ENCODE data around the gene ACAN. TPM values are rescaled to one million over a fixed set of nuclear protein-coding genes. Genes with fewer than 3 reads are reported as not detected.

The ACAN gene
- total RNA-seq, 2 donors from 2014 or later = 0.14 to 4.7 TPM

DNA sequence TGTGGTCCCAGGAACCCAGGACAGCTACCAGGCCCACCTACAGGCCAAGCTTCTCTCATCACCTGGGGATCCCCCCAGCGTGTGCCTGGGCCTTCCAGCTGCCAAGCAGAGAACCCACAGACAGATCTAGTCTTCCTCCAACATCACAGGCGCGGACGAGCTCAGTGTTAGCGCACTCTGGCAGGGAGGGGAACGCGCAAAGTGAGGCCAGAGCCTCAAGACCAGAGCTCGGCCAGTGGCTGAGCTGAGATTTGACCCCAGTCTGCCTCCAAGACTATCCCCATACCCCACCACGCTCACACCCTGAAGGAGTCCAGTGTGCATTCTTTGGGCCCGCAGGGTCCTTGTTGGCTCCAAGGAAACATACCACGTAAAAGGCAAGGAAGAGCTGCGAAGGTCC lies 104.9 kb downstream of the ACAN start:
- intact Hi-C loops (cut with DNase I) = loop anchor here (5.0 kb wide), 1 partner anchor 109 kb away; no protein-coding TSS in a partner anchor
- 96% methylated on average over 12 of the region's 12 CpGs for WGBS
- no peaks in the 10 kb centered on the region for H3K36me3 ChIP-seq

DNA sequence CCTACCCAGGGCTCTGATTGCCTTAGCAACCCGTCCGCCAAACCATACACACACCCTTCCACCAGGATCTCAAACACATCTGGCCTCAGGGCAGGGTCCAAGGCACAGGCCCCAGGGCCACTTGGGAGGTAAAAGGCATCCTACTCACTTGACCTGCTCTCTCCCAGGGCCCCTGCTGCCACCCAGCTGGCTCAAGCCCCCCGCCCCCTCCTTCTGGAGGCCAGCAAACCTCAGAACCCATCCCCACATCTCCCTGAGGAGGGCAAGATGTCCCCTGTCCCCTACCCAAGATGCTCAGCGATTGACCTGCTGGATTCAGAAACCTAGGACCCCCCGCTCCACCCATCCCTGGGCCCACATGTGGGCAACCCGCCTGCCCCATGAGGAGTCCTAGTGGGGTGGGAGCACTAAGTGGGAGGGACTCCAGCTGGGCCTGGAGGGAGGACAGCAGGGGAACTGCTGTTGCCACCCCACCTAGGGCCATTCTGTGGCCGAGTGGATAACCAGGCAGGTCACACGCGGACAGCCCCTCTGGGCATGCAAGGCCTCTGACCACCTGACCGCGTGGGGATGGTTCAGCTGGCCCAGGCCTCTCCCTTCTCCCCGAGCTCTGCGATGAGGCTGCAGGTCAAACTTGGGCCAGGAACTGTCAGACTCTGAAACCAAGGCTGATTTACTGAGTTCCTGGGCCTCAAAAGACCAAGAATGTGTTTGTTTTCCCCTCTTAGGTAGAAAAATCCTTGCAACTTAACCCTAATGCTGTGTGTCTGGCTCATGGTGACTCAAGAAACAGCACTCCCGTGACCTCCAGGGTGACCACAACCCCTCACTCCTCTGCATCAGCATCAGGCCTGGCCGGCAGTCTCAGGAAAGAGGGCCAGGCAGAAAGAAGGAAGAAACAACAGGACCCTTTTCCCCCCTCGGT lies 105.7 kb downstream of the ACAN start:
- Histone ChIP-seq H3K27ac (no peak overlapping the region), H3K9me3 (no peaks in the 10 kb centered on the region), H3K4me3 (no peak overlapping the region), H3K4me1 (replicated peaks) (no peaks in the 10 kb centered on the region), H3K36me3 (no peaks in the 10 kb centered on the region), H3K27me3 (replicated peaks; ENCODE audit: insufficient read depth) (no peaks in the 10 kb centered on the region)
- TF ChIP-seq CTCF (IDR thresholded peaks at IDR 0.05) (no peak), POLR2AphosphoS5 (IDR thresholded peaks at IDR 0.05) (no peak), POLR2A (IDR thresholded peaks at IDR 0.05) (no peak)
- intact Hi-C loops (cut with DNase I) = loop anchor here (5.0 kb wide), 1 partner anchor 108 kb away; no protein-coding TSS in a partner anchor
- 77% methylated on average over 15 of the region's 16 CpGs for WGBS
- DNase-seq (ENCODE audit: low spot score) = no peak

More for the DNA sequence above, 104.9 kb downstream of the ACAN start:
- Histone ChIP-seq H3K4me1 (replicated peaks) (no peaks in the 10 kb centered on the region), H3K9me3 (no peaks in the 10 kb centered on the region), H3K4me3 (no peak overlapping the region), H3K27ac (no peak overlapping the region), H3K27me3 (replicated peaks; ENCODE audit: insufficient read depth) (no peaks in the 10 kb centered on the region)
- TF ChIP-seq POLR2A (IDR thresholded peaks at IDR 0.05) (no peak), CTCF (IDR thresholded peaks at IDR 0.05) (no peak), POLR2AphosphoS5 (IDR thresholded peaks at IDR 0.05) (no peak)
- DNase-seq (ENCODE audit: low spot score) = no peak

- no peaks in the 10 kb centered on the region for H3K9me3 ChIP-seq
- intact Hi-C loops (cut with DNase I) = loop anchor here (5.0 kb wide), 2 partner anchors 107 to 433 kb away; no protein-coding TSS in a partner anchor
- no peaks in the 10 kb centered on the region for H3K4me1 ChIP-seq (replicated peaks)
- no peak overlapping the region for H3K4me3 ChIP-seq
- TF ChIP-seq CTCF (IDR thresholded peaks at IDR 0.05) (no peak), POLR2AphosphoS5 (IDR thresholded peaks at IDR 0.05) (no peak), POLR2A (IDR thresholded peaks at IDR 0.05) (no peak)
- WGBS = 80% methylated on average over 12 of the region's 12 CpGs
- H3K27me3 ChIP-seq (replicated peaks; ENCODE audit: insufficient read depth) = no peaks in the 10 kb centered on the region
- no peaks in the 10 kb centered on the region for H3K36me3 ChIP-seq
- DNase-seq (ENCODE audit: low spot score) = no peak
- no peak overlapping the region for H3K27ac ChIP-seq
Observed at GRCh38 chr15:88909956-88910831, 107.0 kb downstream of the ACAN start.

- Histone ChIP-seq H3K4me3 (peak overlapping the region in 1 of 2 donors; percentile 60), H3K36me3 (no peaks in the 10 kb centered on the region), H3K4me1 (replicated peaks) (no peaks in the 10 kb centered on the region), H3K27me3 (replicated peaks; ENCODE audit: insufficient read depth) (no peaks in the 10 kb centered on the region), H3K9me3 (no peaks in the 10 kb centered on the region), H3K27ac (peak overlapping the region in 1 of 2 donors; percentile 78)
- peak; percentile 21 for TF ChIP-seq POLR2A (IDR thresholded peaks at IDR 0.05)
- no peak for TF ChIP-seq CTCF (IDR thresholded peaks at IDR 0.05)
- TF ChIP-seq POLR2AphosphoS5 (IDR thresholded peaks at IDR 0.05) = no peak
- WGBS = 47% methylated on average over 5 of the region's 5 CpGs
- no peak for DNase-seq (ENCODE audit: low spot score)
- intact Hi-C loops (cut with DNase I) = loop anchor here (5.0 kb wide), 1 partner anchor 434 kb away; no protein-coding TSS in a partner anchor
Observed at GRCh38 chr15:88911766-88912118, 108.5 kb downstream of the ACAN start.
